ENCODE data around the gene ARL6IP1.

DNA sequence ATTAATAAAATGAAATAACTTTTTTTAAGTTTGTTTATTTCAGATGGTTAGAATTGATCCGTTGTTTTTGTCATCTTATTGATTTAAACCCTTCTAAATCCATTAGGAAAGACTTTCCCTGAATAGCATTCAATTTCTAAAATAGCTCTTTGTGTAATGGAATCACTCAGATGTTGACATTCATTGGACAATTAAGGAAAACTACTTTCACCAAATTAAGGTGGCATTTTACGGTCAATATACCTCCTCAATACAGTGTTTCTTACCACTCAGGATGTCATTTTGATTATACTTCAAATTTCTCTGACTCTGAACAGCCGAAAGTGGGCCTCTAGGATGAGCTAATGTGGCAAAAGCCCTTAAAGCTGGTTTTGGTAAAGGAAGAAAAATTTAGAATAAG is 1.8 kb downstream of the ARL6IP1 start:
- TF ChIP-seq, protein P1, sequence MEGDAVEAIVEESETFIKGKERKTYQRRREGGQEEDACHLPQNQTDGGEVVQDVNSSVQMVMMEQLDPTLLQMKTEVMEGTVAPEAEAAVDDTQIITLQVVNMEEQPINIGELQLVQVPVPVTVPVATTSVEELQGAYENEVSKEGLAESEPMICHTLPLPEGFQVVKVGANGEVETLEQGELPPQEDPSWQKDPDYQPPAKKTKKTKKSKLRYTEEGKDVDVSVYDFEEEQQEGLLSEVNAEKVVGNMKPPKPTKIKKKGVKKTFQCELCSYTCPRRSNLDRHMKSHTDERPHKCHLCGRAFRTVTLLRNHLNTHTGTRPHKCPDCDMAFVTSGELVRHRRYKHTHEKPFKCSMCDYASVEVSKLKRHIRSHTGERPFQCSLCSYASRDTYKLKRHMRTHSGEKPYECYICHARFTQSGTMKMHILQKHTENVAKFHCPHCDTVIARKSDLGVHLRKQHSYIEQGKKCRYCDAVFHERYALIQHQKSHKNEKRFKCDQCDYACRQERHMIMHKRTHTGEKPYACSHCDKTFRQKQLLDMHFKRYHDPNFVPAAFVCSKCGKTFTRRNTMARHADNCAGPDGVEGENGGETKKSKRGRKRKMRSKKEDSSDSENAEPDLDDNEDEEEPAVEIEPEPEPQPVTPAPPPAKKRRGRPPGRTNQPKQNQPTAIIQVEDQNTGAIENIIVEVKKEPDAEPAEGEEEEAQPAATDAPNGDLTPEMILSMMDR (conservative IDR thresholded peaks at IDR 0.05; ENCODE audit: low read length), result no peak
- TF ChIP-seq EZH2phosphoT487 (IDR thresholded peaks at IDR 0.05; ENCODE audit: borderline replicate concordance), result no peak

Measured in Loucy (cell line).